Activated CD8-positive, alpha-beta memory T cell treated with anti-CD3 and anti-CD28 coated beads, Interleukin-2, amount 10 ng/mL, durations not matched to agents 7 days and 5 days (primary cell): Measurements from ENCODE around the gene MCMBP. TPM values are rescaled to one million over a fixed set of nuclear protein-coding genes. Genes with fewer than 3 reads are reported as not detected.

Experiments used
- ATAC-seq: fragments of 150-1000 bp; cut with Tn5 transposase; one replicate; pipeline ENCODE4 v1.10.0; 2021; ENCODE audit warnings: moderate library complexity
- CTCF ChIA-PET: fragments of 350-600 bp; sonication (Branson Sonifier 250); formaldehyde crosslinking; loops from one replicate; lab custom pipeline; 2021; ENCODE audit warnings: antibody characterized with exemption; lab: Charles Lee
- DNase-seq: peaks from one replicate; pipeline ENCODE4 v3.0.0-alpha.2; 2020
- H3K27ac Mint-ChIP-seq: one replicate; pipeline ENCODE4 v1.8.0; 2021; ENCODE audit warnings: mild to moderate bottlenecking, mixed read lengths
- H3K27me3 Mint-ChIP-seq: one replicate; pipeline ENCODE4 v1.8.0; 2021; ENCODE audit warnings: mixed read lengths
- H3K36me3 Mint-ChIP-seq: one replicate; pipeline ENCODE4 v1.8.0; 2021; ENCODE audit warnings: mild to moderate bottlenecking, mixed read lengths
- H3K4me1 Mint-ChIP-seq: one replicate; pipeline ENCODE4 v1.8.0; 2021; ENCODE audit warnings: mixed read lengths
- H3K4me3 Mint-ChIP-seq: one replicate; pipeline ENCODE4 v1.8.0; 2021; ENCODE audit warnings: mild to moderate bottlenecking, moderate library complexity, mixed read lengths
- H3K9me3 Mint-ChIP-seq: one replicate; pipeline ENCODE4 v1.8.0; 2022; ENCODE audit warnings: low read depth, mixed read lengths
- total RNA-seq, 2 experiments: library from RNA; stranded (reverse); gene quantifications; one replicate each; pipeline ENCODE4 v1.2.3, GENCODE V29; 2021

MCMBP gene
- total RNA-seq, 2 experiments from 2014 or later, result 91.4 to 118 TPM

DNA sequence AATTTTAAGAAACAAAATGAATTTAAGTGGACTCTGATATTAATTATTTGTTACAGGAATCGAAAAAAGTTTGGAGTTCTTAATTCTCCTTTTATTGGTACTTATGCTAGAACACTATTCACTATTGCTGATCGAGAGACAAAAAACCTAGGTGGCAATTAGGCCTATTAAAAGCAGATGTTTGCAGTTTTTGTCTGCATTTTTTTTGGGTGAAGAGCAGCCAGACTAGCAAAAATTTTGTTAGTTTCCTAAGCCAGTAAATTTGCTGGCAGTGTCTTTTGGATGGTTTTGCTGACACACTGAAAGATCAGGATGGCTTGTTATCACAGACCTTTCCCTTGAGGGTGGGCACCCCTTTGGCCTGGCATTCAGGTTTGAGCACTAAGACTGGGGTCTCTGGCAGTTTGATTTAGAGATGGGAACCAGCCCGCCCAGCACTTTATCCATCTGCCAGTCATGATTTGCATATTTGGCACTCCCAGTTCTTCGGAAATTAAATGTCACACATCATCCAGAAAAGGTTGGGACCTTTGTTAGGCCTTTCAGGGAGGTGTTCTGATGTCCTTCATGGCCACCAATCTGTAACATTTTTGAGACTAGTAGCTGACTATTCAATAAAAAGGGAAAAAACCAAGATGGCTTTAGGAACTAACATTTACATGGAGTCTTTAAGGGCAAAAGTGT, 89.5 kb downstream of the MCMBP start:
- CTCF ChIA-PET, result no interaction called here

DNA sequence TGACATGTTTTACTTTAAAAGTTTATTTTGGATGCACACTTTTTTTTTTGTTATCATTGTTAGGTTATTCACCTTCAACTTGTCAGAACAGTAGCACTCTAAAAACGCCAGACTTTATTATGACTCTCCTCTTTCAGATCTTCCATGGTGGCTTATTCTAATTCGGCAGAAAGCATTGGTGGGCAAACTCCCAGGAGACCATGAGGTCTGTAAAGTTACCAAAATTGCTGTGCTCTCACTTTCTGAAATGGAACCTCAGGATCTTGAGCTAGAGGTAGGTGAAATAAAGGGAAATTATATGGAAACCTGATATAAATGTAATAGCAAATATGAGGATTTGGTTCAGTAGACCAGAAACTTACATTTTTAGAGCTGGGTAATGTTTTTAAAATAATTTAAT, 91.1 kb downstream of the MCMBP start:
- Mint-ChIP-seq H3K27ac (no peak overlapping the region), H3K27me3 (no peaks in the 10 kb centered on the region), H3K4me1 (peaks cover 24% of the 10 kb centered on the region), H3K36me3 (peaks cover 3% of the 10 kb centered on the region), H3K9me3 (no peaks in the 10 kb centered on the region), H3K4me3 (no peak overlapping the region)
- CTCF ChIA-PET, result no interaction called here
- ATAC-seq, result no peak
- DNase-seq, result no peak

More for the DNA sequence above, 89.5 kb downstream of the MCMBP start:
- Mint-ChIP-seq H3K27ac (no peak overlapping the region), H3K9me3 (no peaks in the 10 kb centered on the region), H3K4me3 (no peak overlapping the region), H3K27me3 (no peaks in the 10 kb centered on the region), H3K4me1 (peaks cover 26% of the 10 kb centered on the region), H3K36me3 (peaks cover 3% of the 10 kb centered on the region)
- DNase-seq (no peak), ATAC-seq (no peak)

DNA sequence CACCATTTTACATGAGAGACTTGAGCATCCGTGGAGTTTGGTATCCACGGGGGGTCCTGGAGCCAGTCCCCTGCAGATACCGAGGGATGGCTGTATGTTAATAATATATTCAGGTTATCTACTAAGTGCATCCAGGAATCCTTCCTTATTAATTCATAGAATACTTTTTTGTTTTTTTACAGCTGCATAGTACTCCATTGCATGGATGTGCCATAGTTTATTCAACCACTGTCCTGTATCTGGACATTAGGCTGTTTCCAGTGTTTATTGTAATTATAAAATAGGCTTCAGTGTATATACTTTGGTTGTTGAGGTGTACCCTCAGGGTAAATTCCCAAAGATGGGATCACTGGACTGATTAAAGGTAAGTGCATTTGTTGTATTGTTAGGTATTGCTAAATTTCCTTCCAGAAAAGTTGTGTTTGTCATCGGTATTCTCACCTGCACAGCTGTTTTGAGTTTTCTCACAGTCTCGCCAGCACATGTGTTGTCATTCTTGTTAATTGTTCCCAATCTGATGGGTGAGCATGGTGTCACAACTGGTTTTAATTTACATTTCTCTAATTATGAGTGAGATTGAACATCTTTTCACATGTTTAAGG, 91.7 kb downstream of the MCMBP start:
- H3K4me3 Mint-ChIP-seq, result no peak overlapping the region
- no peaks in the 10 kb centered on the region for H3K27me3 Mint-ChIP-seq
- DNase-seq (no peak), ATAC-seq (no peak)
- peaks cover 3% of the 10 kb centered on the region for H3K36me3 Mint-ChIP-seq
- no peaks in the 10 kb centered on the region for H3K9me3 Mint-ChIP-seq
- CTCF ChIA-PET, result no interaction called here
- H3K27ac Mint-ChIP-seq, result no peak overlapping the region
- peaks cover 21% of the 10 kb centered on the region for H3K4me1 Mint-ChIP-seq

Other genes with a start within 250 kb of the MCMBP start
- gene BAG3, start 221.5 kb downstream of the MCMBP start, total RNA-seq, result 10 to 100 TPM; 12.7 to 13.0 TPM
- gene INPP5F, start 146.8 kb downstream of the MCMBP start, total RNA-seq, result 10 to 100 TPM; 17.4 to 32.0 TPM
- 10 to 100 TPM; 62.9 to 72.8 TPM for gene SEC23IP, start 19.9 kb upstream of the MCMBP start, total RNA-seq